ENCODE data around the gene ANGPTL2.
A peak's percentile ranks its signal among the peaks of the same experiment; 100 is the strongest.

ANGPTL2 gene

DNA sequence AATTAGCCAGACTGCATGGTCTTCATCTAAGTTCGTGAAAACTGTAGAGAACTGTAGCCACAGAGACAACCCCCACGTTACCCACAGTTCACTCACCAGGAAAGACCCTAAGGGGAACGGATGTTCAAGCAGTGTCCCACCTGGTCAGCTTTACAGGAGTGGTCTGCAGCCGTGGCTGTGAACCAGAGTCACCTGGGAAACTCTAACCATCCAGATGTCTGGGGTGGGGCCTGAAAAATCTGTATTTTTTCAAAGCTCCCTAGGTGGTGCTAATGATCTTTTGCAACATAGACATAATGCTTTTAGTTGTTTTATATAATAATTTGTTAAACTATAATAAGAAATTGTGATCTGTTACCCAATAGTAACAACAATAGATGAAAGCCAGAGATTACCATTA is 47.7 kb upstream of the ANGPTL2 start:
- no peaks in the 10 kb centered on the region for H3K36me3 ChIP-seq (ENCODE audit: control insufficient read depth, low read length)
- H3K9me3 ChIP-seq (ENCODE audit: control insufficient read depth, insufficient read depth, low read length) = no peaks in the 10 kb centered on the region
- no peak for TF ChIP-seq EZH2phosphoT487 (IDR thresholded peaks at IDR 0.05; ENCODE audit: borderline replicate concordance, low read length)
- H3K27ac ChIP-seq (ENCODE audit: low read depth, low read length) = no peak overlapping the region
- peaks cover 34% of the 10 kb centered on the region for H3K4me1 ChIP-seq (ENCODE audit: control insufficient read depth, low read length)
- H3F3A ChIP-seq (ENCODE audit: control insufficient read depth, insufficient read depth) = peaks cover 14% of the 10 kb centered on the region
- no peaks in the 10 kb centered on the region for H3K9me2 ChIP-seq (replicated peaks; ENCODE audit: control insufficient read depth, low read length)
- H3K4me2 ChIP-seq (ENCODE audit: low read length) = no peak overlapping the region
- H3K79me2 ChIP-seq (ENCODE audit: control insufficient read depth, low read length) = no peaks in the 10 kb centered on the region
- H4K20me1 ChIP-seq (ENCODE audit: control insufficient read depth, insufficient read depth, low read depth, low read length) = no peaks in the 10 kb centered on the region
- H3K4me3 ChIP-seq (ENCODE audit: low read length) = no peak overlapping the region
- H3K27me3 ChIP-seq (ENCODE audit: control insufficient read depth, low read length) = no peaks in the 10 kb centered on the region

DNA sequence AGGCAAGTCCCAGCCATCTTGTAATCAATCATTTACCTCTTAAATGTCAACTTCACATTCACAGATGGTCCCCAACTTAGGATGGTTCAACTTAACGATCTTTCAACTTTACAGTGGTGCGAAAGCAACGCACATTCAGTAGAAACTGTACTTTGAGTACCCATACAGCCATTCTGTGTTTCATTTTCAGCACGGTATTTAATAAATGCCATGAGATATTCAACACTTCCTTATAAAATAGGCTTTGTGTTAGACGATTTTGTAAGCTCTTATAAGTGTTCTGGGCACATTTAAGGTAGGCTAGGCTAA is 47.1 kb upstream of the ANGPTL2 start:
- Histone ChIP-seq H3K27ac (ENCODE audit: low read depth, low read length) (no peak overlapping the region), H3K4me1 (ENCODE audit: control insufficient read depth, low read length) (peaks cover 36% of the 10 kb centered on the region), H3K27me3 (ENCODE audit: control insufficient read depth, low read length) (no peaks in the 10 kb centered on the region), H4K20me1 (ENCODE audit: control insufficient read depth, insufficient read depth, low read depth, low read length) (no peaks in the 10 kb centered on the region), H3K79me2 (ENCODE audit: control insufficient read depth, low read length) (no peaks in the 10 kb centered on the region), H3K4me3 (ENCODE audit: low read length) (no peak overlapping the region), H3K36me3 (ENCODE audit: control insufficient read depth, low read length) (no peaks in the 10 kb centered on the region), H3F3A (ENCODE audit: control insufficient read depth, insufficient read depth) (peaks cover 14% of the 10 kb centered on the region), H3K9me3 (ENCODE audit: control insufficient read depth, insufficient read depth, low read length) (no peaks in the 10 kb centered on the region), H3K4me2 (ENCODE audit: low read length) (no peak overlapping the region), H3K9me2 (replicated peaks; ENCODE audit: control insufficient read depth, low read length) (no peaks in the 10 kb centered on the region)
- TF ChIP-seq EZH2phosphoT487 (IDR thresholded peaks at IDR 0.05; ENCODE audit: borderline replicate concordance, low read length) = no peak
- TF ChIP-seq, protein P1, sequence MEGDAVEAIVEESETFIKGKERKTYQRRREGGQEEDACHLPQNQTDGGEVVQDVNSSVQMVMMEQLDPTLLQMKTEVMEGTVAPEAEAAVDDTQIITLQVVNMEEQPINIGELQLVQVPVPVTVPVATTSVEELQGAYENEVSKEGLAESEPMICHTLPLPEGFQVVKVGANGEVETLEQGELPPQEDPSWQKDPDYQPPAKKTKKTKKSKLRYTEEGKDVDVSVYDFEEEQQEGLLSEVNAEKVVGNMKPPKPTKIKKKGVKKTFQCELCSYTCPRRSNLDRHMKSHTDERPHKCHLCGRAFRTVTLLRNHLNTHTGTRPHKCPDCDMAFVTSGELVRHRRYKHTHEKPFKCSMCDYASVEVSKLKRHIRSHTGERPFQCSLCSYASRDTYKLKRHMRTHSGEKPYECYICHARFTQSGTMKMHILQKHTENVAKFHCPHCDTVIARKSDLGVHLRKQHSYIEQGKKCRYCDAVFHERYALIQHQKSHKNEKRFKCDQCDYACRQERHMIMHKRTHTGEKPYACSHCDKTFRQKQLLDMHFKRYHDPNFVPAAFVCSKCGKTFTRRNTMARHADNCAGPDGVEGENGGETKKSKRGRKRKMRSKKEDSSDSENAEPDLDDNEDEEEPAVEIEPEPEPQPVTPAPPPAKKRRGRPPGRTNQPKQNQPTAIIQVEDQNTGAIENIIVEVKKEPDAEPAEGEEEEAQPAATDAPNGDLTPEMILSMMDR (IDR thresholded peaks at IDR 0.05; ENCODE audit: low read depth, low read length, poor library complexity, severe bottlenecking) = no peak

DNA sequence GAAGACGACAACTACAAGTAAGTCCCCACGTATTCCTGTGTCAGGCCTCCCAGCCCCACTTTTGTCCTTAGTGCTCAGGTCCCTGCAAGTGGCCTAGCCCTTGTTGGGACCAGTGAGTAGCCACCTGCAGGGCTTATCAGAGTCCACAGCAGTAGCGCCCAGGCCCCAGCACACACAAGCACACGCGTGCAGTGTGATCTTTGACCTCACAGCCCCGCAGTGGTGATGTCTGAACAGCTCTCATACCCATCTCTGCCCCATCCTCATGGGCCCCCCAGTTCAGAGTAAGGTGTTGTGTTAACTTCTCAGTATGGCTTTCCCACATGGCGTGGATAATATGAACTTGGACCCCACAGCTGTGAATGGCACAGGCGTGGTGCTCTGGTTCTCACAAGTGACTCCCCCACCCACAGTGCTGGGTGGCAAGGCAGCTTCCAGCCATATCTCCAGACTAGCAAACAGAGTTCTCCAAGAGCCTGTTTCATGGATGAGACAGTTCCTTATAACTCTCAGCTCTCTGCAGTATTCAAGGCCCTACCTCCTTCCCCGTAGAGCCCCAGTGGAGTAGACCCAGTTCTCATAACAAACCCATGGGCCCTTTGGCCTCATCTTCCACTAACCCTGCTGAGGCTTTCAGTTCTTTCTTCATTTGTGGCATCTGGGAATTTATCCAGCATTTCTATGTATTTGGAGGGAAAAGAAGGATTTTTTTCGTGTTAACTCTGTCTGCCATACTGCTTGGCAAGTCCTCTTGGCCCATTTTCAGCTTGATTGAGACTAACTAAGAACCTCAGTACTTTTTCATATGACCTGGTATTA is 46.5 kb upstream of the ANGPTL2 start:
- no peaks in the 10 kb centered on the region for H3K79me2 ChIP-seq (ENCODE audit: control insufficient read depth, low read length)
- peaks cover 14% of the 10 kb centered on the region for H3F3A ChIP-seq (ENCODE audit: control insufficient read depth, insufficient read depth)
- H3K36me3 ChIP-seq (ENCODE audit: control insufficient read depth, low read length) = no peaks in the 10 kb centered on the region
- no peaks in the 10 kb centered on the region for H3K9me2 ChIP-seq (replicated peaks; ENCODE audit: control insufficient read depth, low read length)
- no peaks in the 10 kb centered on the region for H3K9me3 ChIP-seq (ENCODE audit: control insufficient read depth, insufficient read depth, low read length)
- H3K27ac ChIP-seq (ENCODE audit: low read depth, low read length) = no peak overlapping the region
- H3K27me3 ChIP-seq (ENCODE audit: control insufficient read depth, low read length) = no peaks in the 10 kb centered on the region
- H3K4me1 ChIP-seq (ENCODE audit: control insufficient read depth, low read length) = peaks cover 36% of the 10 kb centered on the region
- TF ChIP-seq, protein P1 (IDR thresholded peaks at IDR 0.05; ENCODE audit: low read depth, low read length, poor library complexity, severe bottlenecking) = no peak
- no peak for TF ChIP-seq EZH2phosphoT487 (IDR thresholded peaks at IDR 0.05; ENCODE audit: borderline replicate concordance, low read length)
- no peak overlapping the region for H3K4me3 ChIP-seq (ENCODE audit: low read length)
- no peaks in the 10 kb centered on the region for H4K20me1 ChIP-seq (ENCODE audit: control insufficient read depth, insufficient read depth, low read depth, low read length)
- no peak overlapping the region for H3K4me2 ChIP-seq (ENCODE audit: low read length)

GRCh38 chr9:127167560-127168326 is 45.3 kb upstream of the ANGPTL2 start:
- Histone ChIP-seq H3K27me3 (ENCODE audit: control insufficient read depth, low read length) (no peaks in the 10 kb centered on the region), H3K27ac (ENCODE audit: low read depth, low read length) (no peak overlapping the region), H3K9me2 (replicated peaks; ENCODE audit: control insufficient read depth, low read length) (no peaks in the 10 kb centered on the region), H4K20me1 (ENCODE audit: control insufficient read depth, insufficient read depth, low read depth, low read length) (no peaks in the 10 kb centered on the region), H3K4me2 (ENCODE audit: low read length) (peak overlapping the region; percentile 77), H3K9me3 (ENCODE audit: control insufficient read depth, insufficient read depth, low read length) (no peaks in the 10 kb centered on the region), H3K4me1 (ENCODE audit: control insufficient read depth, low read length) (peaks cover 39% of the 10 kb centered on the region), H3K4me3 (ENCODE audit: low read length) (no peak overlapping the region), H3K79me2 (ENCODE audit: control insufficient read depth, low read length) (no peaks in the 10 kb centered on the region), H3K36me3 (ENCODE audit: control insufficient read depth, low read length) (no peaks in the 10 kb centered on the region), H3F3A (ENCODE audit: control insufficient read depth, insufficient read depth) (peaks cover 14% of the 10 kb centered on the region)
- TF ChIP-seq EZH2phosphoT487 (IDR thresholded peaks at IDR 0.05; ENCODE audit: borderline replicate concordance, low read length) = no peak
- TF ChIP-seq, protein P1 (IDR thresholded peaks at IDR 0.05; ENCODE audit: low read depth, low read length, poor library complexity, severe bottlenecking) = no peak
